HFF-Myc (cell line): ENCODE results near the gene CFH.

Experiments used
- DNase-seq: peaks from one replicate; pipeline ENCODE4 v3.0.0-alpha.2; 2011; ENCODE audit warnings: low read depth; ENCODE audit errors: extremely low read depth
- H3K4me3 ChIP-seq: replicated peaks from 2 replicates; pipeline ENCODE4 v1.5.1; 2011; ENCODE audit warnings: low read depth, mild to moderate bottlenecking, control low read depth, low read length
- TF ChIP-seq, protein P1 (sequence below): IDR thresholded peaks from 2 replicates; pipeline ENCODE4 v1.5.1; 2012; ENCODE audit warnings: mild to moderate bottlenecking, low read depth, low read length, control low read depth; ENCODE audit errors: missing control alignments

CFH gene

DNA sequence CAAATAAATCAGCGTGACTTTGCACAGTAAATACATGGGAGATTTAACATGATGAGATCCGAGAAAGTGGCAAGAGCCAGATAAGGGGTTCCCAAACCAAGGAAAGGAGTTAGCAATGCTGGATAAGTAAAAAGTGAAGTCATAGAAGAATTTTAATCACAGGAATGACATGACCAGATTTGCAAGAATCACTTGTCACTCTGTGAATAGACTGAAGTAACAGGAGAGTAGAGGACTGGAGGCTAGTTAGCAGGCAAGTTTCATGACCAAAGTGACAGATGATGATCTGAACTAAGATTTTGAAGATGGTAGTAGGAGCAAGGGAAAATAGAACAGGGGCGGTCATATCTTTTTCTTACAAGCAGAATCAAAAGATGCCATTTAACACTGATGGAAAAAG is 8.4 kb downstream of the CFH start:
- no peak for DNase-seq
- no peak overlapping the region for H3K4me3 ChIP-seq
- TF ChIP-seq, protein P1, sequence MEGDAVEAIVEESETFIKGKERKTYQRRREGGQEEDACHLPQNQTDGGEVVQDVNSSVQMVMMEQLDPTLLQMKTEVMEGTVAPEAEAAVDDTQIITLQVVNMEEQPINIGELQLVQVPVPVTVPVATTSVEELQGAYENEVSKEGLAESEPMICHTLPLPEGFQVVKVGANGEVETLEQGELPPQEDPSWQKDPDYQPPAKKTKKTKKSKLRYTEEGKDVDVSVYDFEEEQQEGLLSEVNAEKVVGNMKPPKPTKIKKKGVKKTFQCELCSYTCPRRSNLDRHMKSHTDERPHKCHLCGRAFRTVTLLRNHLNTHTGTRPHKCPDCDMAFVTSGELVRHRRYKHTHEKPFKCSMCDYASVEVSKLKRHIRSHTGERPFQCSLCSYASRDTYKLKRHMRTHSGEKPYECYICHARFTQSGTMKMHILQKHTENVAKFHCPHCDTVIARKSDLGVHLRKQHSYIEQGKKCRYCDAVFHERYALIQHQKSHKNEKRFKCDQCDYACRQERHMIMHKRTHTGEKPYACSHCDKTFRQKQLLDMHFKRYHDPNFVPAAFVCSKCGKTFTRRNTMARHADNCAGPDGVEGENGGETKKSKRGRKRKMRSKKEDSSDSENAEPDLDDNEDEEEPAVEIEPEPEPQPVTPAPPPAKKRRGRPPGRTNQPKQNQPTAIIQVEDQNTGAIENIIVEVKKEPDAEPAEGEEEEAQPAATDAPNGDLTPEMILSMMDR = no peak

DNA sequence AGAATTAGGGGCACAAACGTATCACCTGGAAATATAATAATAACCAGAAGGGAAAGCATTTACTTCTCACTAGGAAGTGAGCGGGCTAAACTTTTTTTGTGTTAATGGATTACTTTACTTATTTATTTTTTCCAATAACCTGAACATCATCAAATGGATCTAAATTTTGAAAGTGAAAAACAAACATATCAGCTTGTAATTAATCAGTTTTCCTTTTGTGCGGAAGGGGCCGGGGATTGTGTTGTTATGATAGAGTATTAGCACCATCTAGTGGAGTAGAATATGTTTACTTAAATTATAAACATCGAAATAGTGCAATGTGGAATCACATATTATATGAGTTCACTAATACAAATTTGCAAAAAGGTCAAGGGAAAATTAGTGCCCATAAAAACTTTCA is 9.0 kb downstream of the CFH start:
- no peak for DNase-seq
- no peak overlapping the region for H3K4me3 ChIP-seq
- TF ChIP-seq, protein P1 = no peak

DNA sequence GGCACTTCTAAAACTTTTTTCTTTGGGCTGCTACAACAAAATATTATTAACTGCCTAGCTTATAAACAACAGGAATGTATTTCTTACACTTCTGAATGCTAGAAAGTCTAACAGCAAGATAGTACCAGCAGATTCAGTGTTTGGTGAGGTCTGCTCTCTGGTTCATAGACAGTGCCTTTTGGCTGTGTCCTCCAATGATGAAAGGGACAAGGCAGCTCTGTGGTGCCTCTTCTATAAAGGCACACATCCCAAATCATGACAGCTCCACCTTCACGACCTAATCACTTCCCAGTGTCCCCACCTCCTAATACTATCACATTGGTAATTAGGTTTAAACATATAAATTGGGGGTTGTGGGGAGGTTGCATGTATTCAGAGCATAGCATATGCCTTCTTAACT is 9.5 kb downstream of the CFH start:
- no peak for DNase-seq
- no peak overlapping the region for H3K4me3 ChIP-seq
- TF ChIP-seq, protein P1 = no peak

DNA sequence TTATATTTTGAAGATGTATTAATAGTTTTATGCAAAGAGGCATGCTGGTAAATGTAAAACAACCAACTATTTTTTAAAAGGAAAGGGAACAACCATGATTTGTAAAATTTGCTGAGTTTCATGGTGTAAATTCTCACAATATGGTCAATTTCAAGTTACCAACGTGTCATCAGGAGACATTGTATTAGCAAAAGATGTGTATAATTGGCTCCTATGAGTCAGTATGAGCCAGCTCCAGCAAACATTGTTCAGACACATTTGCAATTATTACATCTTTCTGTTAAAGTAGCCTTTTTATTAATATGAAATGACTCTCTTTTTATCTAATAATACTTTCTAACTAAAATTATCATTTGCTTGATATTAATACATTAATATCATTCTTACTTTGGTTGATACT is 15.3 kb downstream of the CFH start:
- no peak for DNase-seq
- TF ChIP-seq, protein P1 = no peak
- no peak overlapping the region for H3K4me3 ChIP-seq

DNA sequence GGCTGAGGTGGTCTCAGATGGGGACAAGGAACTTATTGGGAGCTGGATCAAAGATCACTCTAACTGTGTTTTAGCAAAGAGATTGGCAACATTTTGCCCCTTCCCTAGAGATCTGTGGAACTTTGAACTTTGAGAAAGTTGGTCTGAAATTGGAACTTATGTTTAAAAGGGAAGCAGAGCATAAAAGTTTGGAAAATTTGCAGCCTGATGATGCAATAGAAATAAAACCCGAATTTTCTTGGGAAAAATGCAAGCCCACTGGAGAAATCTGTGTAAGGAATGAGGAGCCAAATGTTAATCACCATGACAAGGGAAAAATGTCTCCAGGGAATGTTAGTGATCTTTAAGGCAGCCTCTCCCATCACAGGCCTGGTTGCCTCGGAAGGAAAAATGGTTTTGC is 17.2 kb downstream of the CFH start:
- TF ChIP-seq, protein P1 = no peak
- H3K4me3 ChIP-seq = no peak overlapping the region
- DNase-seq = no peak

DNA sequence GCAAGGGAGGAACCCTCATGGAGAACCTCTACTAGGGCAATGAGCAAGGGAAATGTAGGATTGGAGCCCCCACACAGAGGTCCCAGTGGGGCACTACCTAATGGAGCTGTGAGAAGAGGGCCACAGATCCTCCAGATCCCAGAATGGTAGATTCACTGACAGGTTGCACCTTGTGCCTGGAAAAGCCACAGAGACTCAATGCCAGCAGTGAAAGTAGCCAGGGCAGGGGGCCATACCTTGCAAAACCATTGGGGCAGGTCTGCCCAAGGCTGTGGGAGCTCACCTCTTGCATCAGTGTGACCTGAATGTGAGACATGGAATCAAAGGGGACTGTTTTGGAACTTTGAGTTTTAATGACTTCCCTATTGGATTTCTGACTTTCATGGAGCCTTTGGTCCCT is 17.9 kb downstream of the CFH start:
- DNase-seq = no peak
- H3K4me3 ChIP-seq = no peak overlapping the region
- TF ChIP-seq, protein P1 = no peak

DNA sequence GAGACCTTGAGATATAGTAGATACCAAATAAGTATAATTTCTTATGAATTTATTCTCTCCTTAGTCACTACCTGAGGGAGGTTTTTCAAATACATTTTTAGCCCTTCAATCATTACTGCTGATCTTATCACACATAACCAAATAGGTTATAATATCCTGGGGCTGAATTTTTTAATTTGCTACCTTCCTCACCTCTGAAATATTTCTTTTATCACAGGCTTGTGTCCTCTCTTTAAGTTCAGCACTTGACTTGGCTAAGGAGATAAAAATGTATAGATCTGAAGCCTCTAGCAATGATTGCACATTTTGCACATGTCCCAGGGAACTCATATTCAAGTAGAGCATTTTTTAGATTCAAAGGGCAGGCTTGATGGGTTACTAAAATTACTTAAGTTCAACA is 23.1 kb downstream of the CFH start:
- DNase-seq = no peak
- TF ChIP-seq, protein P1 = no peak
- H3K4me3 ChIP-seq = no peak overlapping the region
